Measurements from ENCODE around the gene BCL11B. TPM values are rescaled to one million over a fixed set of nuclear protein-coding genes. Genes with fewer than 3 reads are reported as not detected.
A peak's percentile ranks its signal among the peaks of the same experiment; 100 is the strongest.

Gene BCL11B
- total RNA-seq, 4 donors from 2014 or later = 7.7 to 10.2 (median 10.0) TPM

DNA sequence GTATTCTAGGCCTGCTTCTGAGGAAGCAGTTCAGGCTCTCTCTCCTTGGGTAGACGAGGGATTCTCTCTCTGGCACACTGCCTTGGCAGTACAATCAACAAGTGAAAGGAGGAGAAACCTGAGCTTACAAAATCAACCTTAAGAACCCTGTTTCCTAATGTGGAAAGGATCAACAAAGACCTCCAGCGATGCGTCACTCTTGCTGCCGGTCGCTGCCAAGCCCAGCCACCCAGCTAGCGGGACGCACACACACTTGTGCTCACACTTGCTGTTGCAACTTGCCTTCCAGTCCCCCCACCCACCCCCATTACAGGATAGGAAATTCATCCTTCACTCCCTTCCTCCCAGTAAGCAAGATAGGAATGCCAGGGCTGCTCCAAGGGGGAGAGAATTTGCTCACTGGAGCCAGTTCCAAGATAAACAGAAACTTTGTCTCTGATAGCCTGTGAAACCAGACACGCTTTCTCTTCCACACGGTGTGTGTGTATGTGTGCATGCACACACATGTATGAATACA lies 144.3 kb downstream of the BCL11B start:
- peak in 1 of 3 donors; percentile 46 for DNase-seq
- Histone ChIP-seq H3K4me1 (no peaks in the 10 kb centered on the region), H3K9me3 (no peaks in the 10 kb centered on the region), H3K27ac (no peak overlapping the region), H3K4me3 (no peak overlapping the region), H3K36me3 (no peaks in the 10 kb centered on the region), H3K27me3 (no peaks in the 10 kb centered on the region)
- TF ChIP-seq POLR2A (IDR thresholded peaks at IDR 0.05) = no peak
- TF ChIP-seq, protein P1, sequence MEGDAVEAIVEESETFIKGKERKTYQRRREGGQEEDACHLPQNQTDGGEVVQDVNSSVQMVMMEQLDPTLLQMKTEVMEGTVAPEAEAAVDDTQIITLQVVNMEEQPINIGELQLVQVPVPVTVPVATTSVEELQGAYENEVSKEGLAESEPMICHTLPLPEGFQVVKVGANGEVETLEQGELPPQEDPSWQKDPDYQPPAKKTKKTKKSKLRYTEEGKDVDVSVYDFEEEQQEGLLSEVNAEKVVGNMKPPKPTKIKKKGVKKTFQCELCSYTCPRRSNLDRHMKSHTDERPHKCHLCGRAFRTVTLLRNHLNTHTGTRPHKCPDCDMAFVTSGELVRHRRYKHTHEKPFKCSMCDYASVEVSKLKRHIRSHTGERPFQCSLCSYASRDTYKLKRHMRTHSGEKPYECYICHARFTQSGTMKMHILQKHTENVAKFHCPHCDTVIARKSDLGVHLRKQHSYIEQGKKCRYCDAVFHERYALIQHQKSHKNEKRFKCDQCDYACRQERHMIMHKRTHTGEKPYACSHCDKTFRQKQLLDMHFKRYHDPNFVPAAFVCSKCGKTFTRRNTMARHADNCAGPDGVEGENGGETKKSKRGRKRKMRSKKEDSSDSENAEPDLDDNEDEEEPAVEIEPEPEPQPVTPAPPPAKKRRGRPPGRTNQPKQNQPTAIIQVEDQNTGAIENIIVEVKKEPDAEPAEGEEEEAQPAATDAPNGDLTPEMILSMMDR (IDR thresholded peaks at IDR 0.05) = no peak

DNA sequence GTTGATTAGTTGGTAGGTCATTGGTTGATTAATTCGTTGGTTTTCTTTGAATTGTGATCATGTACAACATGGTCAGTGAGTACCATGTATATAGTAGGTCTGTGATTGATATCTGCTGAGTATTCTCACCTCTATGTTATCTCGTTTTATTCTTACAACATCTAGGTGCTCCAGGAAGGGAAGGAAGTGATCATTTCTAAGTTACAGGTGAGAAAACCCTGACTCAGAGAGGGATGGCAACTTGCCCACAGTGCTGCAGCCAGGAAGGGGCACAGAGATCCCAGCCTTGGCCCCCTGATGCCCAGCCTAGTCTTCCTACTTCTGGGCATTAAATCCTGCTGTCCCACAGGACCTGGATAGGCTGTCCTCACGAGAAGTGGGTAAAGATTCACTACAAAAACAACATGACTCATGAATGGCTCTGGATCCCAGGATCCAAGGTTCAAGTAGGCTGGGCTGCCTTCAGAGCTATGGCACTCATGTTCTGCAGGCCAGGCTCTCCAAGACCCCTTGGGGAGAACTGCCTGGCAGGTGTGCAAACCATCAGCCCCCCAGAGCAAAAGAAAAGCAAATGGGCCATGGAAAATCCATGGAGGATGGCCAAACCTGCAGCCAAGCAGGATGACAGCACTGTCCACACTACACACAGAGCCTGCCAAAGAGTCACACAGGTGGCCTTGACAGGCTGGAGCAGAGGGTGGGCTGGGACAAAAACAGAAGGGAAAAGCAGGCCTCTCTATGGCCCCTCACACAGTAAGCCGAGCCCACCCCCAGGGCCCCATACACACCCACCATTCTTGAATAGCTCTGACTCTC lies 146.2 kb downstream of the BCL11B start:
- no peaks in the 10 kb centered on the region for H3K27me3 ChIP-seq
- no peaks in the 10 kb centered on the region for H3K9me3 ChIP-seq
- no peak for DNase-seq

DNA sequence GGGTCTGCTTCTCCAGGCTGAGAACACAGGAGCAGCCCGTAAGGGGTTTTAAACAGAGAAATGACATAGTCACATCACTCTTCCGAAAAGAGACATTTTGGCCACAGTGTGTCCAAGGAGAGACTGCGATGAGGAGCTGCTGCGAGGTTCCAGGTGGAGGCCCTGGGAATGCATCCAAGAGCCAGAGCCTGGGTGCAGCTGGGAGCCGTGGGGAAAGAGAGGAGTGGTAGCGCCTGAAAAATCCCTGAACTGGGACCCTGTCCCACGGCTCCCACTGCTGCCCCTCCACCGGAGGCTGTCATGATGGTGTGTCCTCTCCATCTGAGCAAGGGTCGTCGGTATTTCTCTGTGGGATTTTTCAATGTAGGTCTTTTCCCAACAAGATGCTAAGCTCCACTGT lies 146.9 kb downstream of the BCL11B start:
- H3K4me1 ChIP-seq = no peaks in the 10 kb centered on the region
- TF ChIP-seq POLR2A (IDR thresholded peaks at IDR 0.05) = no peak
- TF ChIP-seq, protein P1 (IDR thresholded peaks at IDR 0.05) = no peak
- H3K27ac ChIP-seq = no peak overlapping the region
- no peak for DNase-seq
- no peak overlapping the region for H3K4me3 ChIP-seq
- H3K36me3 ChIP-seq = no peaks in the 10 kb centered on the region
- H3K27me3 ChIP-seq = no peaks in the 10 kb centered on the region
- H3K9me3 ChIP-seq = no peaks in the 10 kb centered on the region

More for the DNA sequence above, 146.2 kb downstream of the BCL11B start:
- no peak overlapping the region for H3K27ac ChIP-seq
- TF ChIP-seq, protein P1 (IDR thresholded peaks at IDR 0.05) = no peak
- no peak for TF ChIP-seq POLR2A (IDR thresholded peaks at IDR 0.05)
- H3K4me1 ChIP-seq = no peaks in the 10 kb centered on the region
- H3K36me3 ChIP-seq = no peaks in the 10 kb centered on the region
- no peak overlapping the region for H3K4me3 ChIP-seq

DNA sequence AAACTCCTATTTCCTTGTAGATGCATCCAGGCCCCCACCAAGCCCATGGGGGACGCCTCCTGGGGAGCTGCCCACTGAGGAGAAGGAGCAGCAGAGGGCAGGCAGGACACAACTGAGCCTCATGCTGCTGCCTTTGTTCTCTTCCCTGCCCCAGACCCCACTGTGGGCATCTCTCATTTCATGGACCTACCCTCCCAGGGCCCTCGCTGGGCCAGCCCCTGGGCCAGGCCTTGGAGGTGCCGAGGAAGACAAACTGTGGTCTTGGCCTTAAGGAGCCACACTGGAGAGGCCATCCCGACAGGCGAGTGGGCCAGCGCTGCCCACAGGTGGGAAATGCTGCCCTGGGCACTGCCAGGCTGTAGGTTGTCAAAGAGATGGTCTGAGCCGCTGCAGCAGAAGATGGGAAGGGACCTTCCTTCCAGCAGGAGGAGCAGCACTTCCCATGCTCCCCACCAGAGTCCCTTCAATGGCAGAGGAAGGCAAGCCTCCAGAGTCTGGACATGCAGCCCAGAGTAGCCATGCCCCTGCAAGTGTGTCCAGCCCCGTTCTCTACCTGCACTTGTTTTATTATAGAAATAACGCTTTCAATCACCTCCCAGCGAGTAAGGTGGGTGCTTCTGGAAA lies 147.4 kb downstream of the BCL11B start:
- no peak for TF ChIP-seq POLR2A (IDR thresholded peaks at IDR 0.05)
- TF ChIP-seq, protein P1 (IDR thresholded peaks at IDR 0.05) = no peak
- no peaks in the 10 kb centered on the region for H3K36me3 ChIP-seq
- no peak overlapping the region for H3K4me3 ChIP-seq
- DNase-seq = no peak
- no peak overlapping the region for H3K27ac ChIP-seq
- no peaks in the 10 kb centered on the region for H3K27me3 ChIP-seq
- no peaks in the 10 kb centered on the region for H3K4me1 ChIP-seq
- no peaks in the 10 kb centered on the region for H3K9me3 ChIP-seq

DNA sequence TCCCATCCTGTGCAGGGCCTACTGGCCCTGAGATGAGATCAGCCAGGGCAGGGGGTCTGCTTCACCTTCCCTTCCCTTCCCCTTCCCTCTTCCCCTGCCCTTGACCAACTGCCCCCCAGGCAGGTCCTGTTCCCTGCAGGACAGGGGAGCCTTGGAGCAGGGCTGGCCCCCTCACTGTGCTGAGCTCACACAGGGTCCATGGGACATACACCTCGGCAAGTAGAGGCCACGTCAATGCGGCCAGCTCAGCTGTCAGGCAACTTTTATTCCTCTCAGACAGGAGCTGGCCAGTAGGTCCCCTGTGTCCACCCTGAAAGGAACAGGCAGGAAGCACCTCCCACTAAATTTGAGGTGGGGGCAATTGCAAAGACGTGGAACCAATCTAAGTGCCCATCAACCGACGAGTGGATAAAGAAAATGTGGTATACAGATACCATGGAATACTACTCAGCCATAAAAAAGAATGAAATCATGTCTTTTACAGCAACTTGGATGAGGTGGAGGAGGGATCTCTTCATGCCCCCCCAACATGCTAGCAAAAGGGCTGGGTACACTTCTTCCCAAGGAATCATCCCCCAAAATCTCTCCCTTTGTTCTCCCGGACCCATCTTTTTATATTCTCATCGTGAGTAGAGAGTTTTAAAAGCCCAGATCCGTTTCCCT lies 148.7 kb downstream of the BCL11B start:
- Histone ChIP-seq H3K36me3 (no peaks in the 10 kb centered on the region), H3K4me1 (no peaks in the 10 kb centered on the region)

More for the DNA sequence above, 148.7 kb downstream of the BCL11B start:
- Histone ChIP-seq H3K27ac (no peak overlapping the region), H3K27me3 (no peaks in the 10 kb centered on the region), H3K9me3 (no peaks in the 10 kb centered on the region), H3K4me3 (no peak overlapping the region)
- DNase-seq = no peak
- TF ChIP-seq POLR2A (IDR thresholded peaks at IDR 0.05) = no peak
- TF ChIP-seq, protein P1 (IDR thresholded peaks at IDR 0.05) = no peak

All from Peyer's patch (tissue), 4 donors.